ENCODE results near the gene PPP1R3A.
"Not testable (repeated sequence)": the region's sequence is repeated elsewhere in the genome, so short reads cannot be mapped to it uniquely, and the experiment has no call there.

The PPP1R3A gene

GRCh38 chr7:113918946-113919345, at the start of gene PPP1R3A:
TSS of gene PPP1R3A (minus strand) at chr7:113919009. CDS start at chr7:113918996, 13 bp downstream.
- DNase-seq (ENCODE audit: low spot score), result no peak

- no peak for DNase-seq (ENCODE audit: low spot score)
Observed at GRCh38 chr7:113963356-113963755, 44.5 kb upstream of the PPP1R3A start.

- no peak for DNase-seq (ENCODE audit: low spot score)
Observed at GRCh38 chr7:113959910-113960309, 41.1 kb upstream of the PPP1R3A start.

GRCh38 chr7:113955157-113955556, 36.3 kb upstream of the PPP1R3A start:
- no peak for DNase-seq (ENCODE audit: low spot score)

- DNase-seq (ENCODE audit: low spot score), result no peak
Observed at GRCh38 chr7:113953553-113953952, 34.7 kb upstream of the PPP1R3A start.

- no peak for DNase-seq (ENCODE audit: low spot score)
Observed at GRCh38 chr7:113945018-113945938, 26.5 kb upstream of the PPP1R3A start.

- DNase-seq (ENCODE audit: low spot score), result no peak
Observed at GRCh38 chr7:113936982-113937381, 18.2 kb upstream of the PPP1R3A start.

GRCh38 chr7:113936535-113936934, 17.7 kb upstream of the PPP1R3A start:
- no peak for DNase-seq (ENCODE audit: low spot score)

GRCh38 chr7:113929389-113929788, 10.6 kb upstream of the PPP1R3A start:
- DNase-seq (ENCODE audit: low spot score), result not testable (repeated sequence)

GRCh38 chr7:113928112-113928511, 9.3 kb upstream of the PPP1R3A start:
- DNase-seq (ENCODE audit: low spot score), result no peak

- DNase-seq (ENCODE audit: low spot score), result no peak
Observed at GRCh38 chr7:113922049-113922448, 3.2 kb upstream of the PPP1R3A start.

- no peak for DNase-seq (ENCODE audit: low spot score)
Observed at GRCh38 chr7:113921363-113921762, 2.6 kb upstream of the PPP1R3A start.

GRCh38 chr7:113917840-113918239, 969 bp downstream of the PPP1R3A start:
- DNase-seq (ENCODE audit: low spot score), result no peak

GRCh38 chr7:113915956-113916355, 2.9 kb downstream of the PPP1R3A start:
- no peak for DNase-seq (ENCODE audit: low spot score)

- no peak for DNase-seq (ENCODE audit: low spot score)
Observed at GRCh38 chr7:113912876-113913275, 5.9 kb downstream of the PPP1R3A start.

GRCh38 chr7:113907617-113908016, 11.2 kb downstream of the PPP1R3A start:
- no peak for DNase-seq (ENCODE audit: low spot score)

GRCh38 chr7:113904521-113904920, 14.3 kb downstream of the PPP1R3A start:
- DNase-seq (ENCODE audit: low spot score), result no peak

GRCh38 chr7:113892818-113893217, 26.0 kb downstream of the PPP1R3A start:
- DNase-seq (ENCODE audit: low spot score), result no peak

- no peak for DNase-seq (ENCODE audit: low spot score)
Observed at GRCh38 chr7:113891828-113892227, 27.0 kb downstream of the PPP1R3A start.

- DNase-seq (ENCODE audit: low spot score), result no peak
Observed at GRCh38 chr7:113891031-113891350, 27.8 kb downstream of the PPP1R3A start.

GRCh38 chr7:113890331-113891030, 28.3 kb downstream of the PPP1R3A start:
- no peak for DNase-seq (ENCODE audit: low spot score)

- no peak for DNase-seq (ENCODE audit: low spot score)
Observed at GRCh38 chr7:113883096-113883495, 35.7 kb downstream of the PPP1R3A start.

- no peak for DNase-seq (ENCODE audit: low spot score)
Observed at GRCh38 chr7:113880559-113880958, 38.2 kb downstream of the PPP1R3A start.
